GM12872 (cell line): Measurements from ENCODE around the gene NDUFV1.

ENCODE experiments used
- TF ChIP-seq, protein P1 (sequence below): IDR thresholded peaks from 3 replicates; pipeline ENCODE4 v1.5.1; 2011; ENCODE audit warnings: low read depth, mild to moderate bottlenecking, low read length, moderate library complexity; ENCODE audit not compliant: insufficient read depth

The NDUFV1 gene

DNA sequence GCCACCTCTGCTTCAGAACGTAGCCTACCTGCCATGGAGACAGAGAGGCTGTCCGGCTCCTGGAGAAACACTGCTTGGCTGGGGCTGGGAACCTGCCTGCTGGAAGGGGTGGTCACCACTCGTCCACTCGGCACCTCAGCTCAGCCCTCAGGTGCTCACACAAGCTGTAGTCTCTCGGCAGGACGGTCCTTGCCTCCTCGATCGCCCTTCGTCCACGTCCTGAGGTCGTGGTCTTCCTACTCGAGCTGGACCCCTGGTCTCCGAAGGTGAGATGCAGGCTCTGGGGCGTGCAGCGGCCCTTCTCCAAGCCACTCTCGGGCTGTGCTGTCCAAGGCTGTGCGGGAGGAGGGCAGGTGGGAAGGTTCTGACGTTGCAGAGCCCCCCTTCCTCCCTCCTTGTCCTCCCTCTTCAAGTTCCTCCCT is 32.7 kb downstream of the NDUFV1 start, which contains the start of gene TBX10:
Gene TBX10, minus strand, starts transcription at position 326 of the 422 bp plus-strand sequence. Its CDS starts 291 bp downstream, at position 35.
- TF ChIP-seq, protein P1, sequence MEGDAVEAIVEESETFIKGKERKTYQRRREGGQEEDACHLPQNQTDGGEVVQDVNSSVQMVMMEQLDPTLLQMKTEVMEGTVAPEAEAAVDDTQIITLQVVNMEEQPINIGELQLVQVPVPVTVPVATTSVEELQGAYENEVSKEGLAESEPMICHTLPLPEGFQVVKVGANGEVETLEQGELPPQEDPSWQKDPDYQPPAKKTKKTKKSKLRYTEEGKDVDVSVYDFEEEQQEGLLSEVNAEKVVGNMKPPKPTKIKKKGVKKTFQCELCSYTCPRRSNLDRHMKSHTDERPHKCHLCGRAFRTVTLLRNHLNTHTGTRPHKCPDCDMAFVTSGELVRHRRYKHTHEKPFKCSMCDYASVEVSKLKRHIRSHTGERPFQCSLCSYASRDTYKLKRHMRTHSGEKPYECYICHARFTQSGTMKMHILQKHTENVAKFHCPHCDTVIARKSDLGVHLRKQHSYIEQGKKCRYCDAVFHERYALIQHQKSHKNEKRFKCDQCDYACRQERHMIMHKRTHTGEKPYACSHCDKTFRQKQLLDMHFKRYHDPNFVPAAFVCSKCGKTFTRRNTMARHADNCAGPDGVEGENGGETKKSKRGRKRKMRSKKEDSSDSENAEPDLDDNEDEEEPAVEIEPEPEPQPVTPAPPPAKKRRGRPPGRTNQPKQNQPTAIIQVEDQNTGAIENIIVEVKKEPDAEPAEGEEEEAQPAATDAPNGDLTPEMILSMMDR: no peak

DNA sequence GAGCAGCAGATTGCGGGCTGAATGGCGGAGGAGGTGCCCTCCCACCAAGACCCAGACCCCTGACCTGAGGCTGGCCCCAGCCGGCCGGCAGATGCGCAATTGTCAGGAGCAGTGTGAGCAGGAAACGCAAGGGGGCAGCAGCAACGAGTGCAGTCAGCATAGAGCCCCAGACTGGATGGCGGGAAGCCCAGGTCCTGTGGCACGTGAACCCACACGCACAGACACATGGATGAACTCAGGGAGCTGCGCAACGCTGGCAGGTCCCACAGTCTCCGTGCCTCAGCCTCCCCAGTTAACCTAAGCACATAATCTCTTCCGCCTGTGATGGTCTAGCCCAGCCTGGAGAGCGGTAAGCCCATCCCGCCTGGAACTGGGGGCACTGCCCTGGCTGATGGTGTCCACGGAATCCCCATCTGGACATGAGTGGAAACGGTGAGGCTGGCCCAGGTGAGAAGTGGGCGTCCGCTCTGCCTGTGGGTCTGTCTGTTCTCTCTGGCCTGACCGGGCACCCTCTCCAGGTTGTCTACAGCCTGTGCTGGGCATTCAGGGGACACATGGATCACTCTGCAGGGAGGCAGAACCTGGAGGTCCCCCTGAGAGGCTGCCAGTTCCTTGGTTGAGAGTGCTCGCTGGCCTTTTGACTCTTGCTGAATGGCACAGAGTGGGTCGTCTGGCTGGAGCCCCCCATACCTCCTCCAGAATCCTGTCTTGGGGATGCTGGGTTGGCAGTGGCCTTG is 33.5 kb downstream of the NDUFV1 start:
- TF ChIP-seq, protein P1: peak; percentile 77

DNA sequence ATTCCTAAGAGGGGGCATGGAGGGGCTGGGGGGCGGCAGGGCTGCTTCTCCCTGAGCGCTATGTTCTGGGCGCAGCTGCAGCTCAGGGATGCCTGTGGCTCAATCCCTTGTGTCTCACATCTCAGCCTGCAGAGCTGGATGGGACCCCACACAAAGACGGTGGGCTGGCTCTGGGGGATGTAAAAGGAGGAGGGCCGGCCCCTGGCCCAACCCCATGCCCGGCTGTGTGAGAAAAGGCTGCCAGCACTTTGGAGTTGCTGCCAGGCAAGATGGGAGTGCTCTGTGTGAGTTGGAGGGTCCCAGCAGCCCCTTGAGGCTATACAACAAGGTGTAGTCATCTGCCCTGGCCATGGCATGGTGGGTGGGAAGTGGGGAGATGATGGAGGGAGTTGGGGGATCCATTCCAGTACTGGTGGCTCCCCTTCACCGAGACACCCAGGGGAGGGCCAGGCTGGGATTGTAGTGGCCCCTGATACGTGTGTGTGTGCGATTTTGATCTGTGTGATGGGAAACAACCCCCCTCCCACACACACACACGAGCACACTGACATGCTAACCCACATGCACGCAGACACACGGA is 34.1 kb downstream of the NDUFV1 start:
- TF ChIP-seq, protein P1: no peak

DNA sequence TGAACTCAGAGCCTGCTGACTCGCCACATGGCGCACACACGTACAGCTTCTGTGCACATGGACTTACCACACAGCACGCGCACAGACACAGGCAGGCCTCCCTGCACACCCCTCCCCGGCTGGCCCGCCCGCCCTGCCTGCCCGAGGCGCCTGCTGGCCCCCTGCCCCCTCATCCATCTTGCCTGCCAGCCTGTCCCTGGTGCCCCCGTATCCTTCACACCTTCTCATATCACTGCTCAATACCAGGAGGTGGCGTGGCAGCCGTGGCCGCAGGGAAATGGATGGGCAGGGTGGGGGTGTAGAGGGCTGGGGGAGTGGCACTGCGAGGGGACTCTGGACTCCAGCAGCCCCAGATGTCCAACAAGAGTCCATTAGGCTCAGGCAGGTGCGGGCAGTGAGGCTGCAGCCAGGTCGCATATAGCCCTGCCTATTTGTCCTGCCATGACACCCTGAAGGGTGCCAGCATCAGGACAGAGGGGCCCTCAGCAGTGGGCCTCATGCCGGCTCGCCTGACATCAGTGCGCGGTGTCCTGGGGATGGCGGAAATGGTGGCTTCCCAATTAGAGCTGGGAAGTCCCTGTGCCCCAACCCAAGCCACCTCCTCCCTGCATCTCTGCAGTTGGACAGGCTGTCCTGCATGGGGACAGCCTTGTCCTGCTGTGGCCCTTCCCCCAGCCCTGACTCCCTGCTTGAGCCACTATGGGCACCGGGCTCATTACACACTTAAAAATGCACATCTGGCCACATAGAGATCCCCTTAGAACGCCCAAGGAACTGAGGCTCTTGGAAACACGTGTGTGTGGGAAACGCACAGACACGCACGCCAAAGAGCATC is 34.8 kb downstream of the NDUFV1 start:
- TF ChIP-seq, protein P1: no peak

DNA sequence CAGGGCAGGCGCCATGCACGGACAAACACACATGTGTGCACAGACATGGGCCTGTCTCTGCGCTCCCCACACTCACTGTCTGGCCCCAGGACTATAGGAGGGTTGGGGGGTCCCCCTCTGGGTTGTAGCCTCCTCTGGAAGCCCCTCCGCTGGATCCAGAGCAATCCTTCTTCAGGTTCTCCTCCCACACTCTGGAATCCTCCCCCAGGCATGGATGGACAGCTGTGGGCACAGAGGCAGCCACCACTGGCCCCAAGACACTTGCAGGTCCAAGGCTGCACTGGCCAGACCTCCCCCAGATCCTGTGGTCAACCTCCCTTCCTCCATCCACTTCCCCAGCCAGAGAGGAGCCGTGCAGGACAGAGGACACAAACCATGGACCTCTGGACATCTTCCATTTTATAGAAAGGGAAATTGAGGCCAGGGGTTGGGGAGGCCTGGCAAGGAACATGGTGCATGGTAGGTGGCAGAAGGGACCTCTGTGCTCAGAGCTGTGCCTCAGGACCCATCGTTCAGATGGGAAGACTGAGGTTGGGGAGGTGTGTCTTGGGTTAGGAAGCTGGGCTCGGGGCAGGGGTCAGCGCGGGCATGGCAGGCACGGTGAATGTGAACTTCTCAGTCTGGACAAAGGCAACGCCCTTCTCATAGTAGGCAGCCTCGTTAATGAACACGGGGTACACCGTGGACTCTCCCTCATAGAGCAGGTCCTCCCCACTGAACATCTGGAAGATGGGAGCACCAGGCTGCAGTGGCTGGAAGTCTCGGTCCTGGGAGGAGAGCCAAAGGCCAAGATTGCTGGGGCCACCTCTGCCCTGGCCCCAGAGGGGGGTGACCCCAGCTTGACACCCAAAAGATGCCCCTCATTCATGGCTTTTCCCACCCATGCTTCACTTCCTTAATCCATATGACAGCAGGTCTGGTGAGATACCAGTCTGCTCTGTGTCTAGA is 35.7 kb downstream of the NDUFV1 start:
- TF ChIP-seq, protein P1: no peak

DNA sequence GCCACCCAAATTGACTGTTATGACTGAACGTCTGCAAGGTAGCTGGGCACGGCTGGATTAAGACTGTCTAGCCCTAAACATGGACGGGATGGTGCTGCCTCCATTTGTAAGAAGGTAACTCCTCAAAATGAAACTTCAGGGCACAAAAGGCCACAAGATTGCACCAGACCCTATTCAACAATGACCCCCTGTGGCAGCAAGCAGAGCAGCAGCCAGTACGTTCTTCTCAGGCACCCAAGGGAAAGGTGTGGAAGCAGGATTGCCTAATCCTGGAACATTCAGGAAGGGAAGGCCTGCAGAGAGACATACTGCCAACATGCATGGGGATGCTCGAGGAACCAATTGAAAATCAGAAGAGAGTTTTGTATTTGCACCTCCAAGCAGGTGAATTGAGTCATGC is 37.3 kb downstream of the NDUFV1 start:
- TF ChIP-seq, protein P1: peak; percentile 63
